HepG2 (cell line): Measurements from ENCODE around the gene ABCD2. TPM values are rescaled to one million over a fixed set of nuclear protein-coding genes. Genes with fewer than 3 reads are reported as not detected.

ENCODE experiments used
- ATAC-seq: fragments of 200-7000 bp; cut with Tn5 transposase; 3 replicates; pipeline ENCODE4 v1.9.1; 2020; ENCODE audit warnings: mild to moderate bottlenecking, moderate library complexity
- BruUV-seq: library from RNA; stranded (reverse); fragments of 400-500 nt; replicated peaks from 2 replicates; lab custom pipeline; 2021; lab: Mats Ljungman, UMichigan
- CTCF ChIA-PET: fragments of 300-600 bp; formaldehyde crosslinking; extraction: SDS; loops from one replicate; lab custom pipeline; 2021; ENCODE audit warnings: low total read pairs, inconsistent platforms, low intra/inter-chr PET ratio; lab: Yijun Ruan, JAX
- POLR2A ChIA-PET: fragments of 350-600 bp; sonication (Branson Sonifier 250); formaldehyde crosslinking; loops from one replicate; lab custom pipeline; 2020; ENCODE audit warnings: antibody characterized with exemption, inconsistent platforms; lab: Yijun Ruan, JAX
- DNase-seq: peaks from one replicate; pipeline ENCODE4 v3.0.0-alpha.2; 2015; ENCODE audit warnings: low spot score
- FAIRE-seq: peaks from 3 replicates; lab custom pipeline; 2011; peaks lifted over from hg19 to GRCh38; lab: Jason Lieb, UNC
- H2AFZ ChIP-seq: one replicate; pipeline ENCODE4 v1.6.1; 2011; ENCODE audit warnings: low read length, inconsistent platforms
- H3K27ac ChIP-seq: fragments of 300-600 bp; 3 replicates; pipeline ENCODE4 v1.8.0; 2011; ENCODE audit warnings: mixed run types, mild to moderate bottlenecking, mixed read lengths, low read length, inconsistent platforms; ENCODE audit not compliant: insufficient read depth; ENCODE audit errors: extremely low read length
- H3K27me3 ChIP-seq, 2 experiments: fragments of 200-600 bp in 1 of 2; 2 replicates in 1 of 2; 3 replicates in 1 of 2; pipeline versions ENCODE4 v1.6.0 to v1.8.0; 2011; ENCODE audit warnings: low read length in 2 of 2, mild to moderate bottlenecking in 2 of 2, moderate library complexity in 2 of 2, inconsistent platforms in 1 of 2; ENCODE audit not compliant: insufficient read depth in 2 of 2, control insufficient read depth in 1 of 2
- H3K36me3 ChIP-seq, 2 experiments: fragments of 200-600 bp in 1 of 2; replicated peaks in 1 of 2; 2 replicates in 1 of 2; 3 replicates in 1 of 2; pipeline versions ENCODE4 v1.5.1 to v1.8.0; 2011; ENCODE audit warnings: low read length in 2 of 2, inconsistent platforms in 1 of 2; ENCODE audit not compliant: insufficient read depth in 2 of 2, control insufficient read depth in 1 of 2
- H3K4me1 ChIP-seq: 2 replicates; pipeline ENCODE4 v1.5.1; 2012; ENCODE audit warnings: low read length, inconsistent platforms; ENCODE audit not compliant: insufficient read depth
- H3K4me2 ChIP-seq: 2 replicates; pipeline ENCODE4 v1.6.0; 2011; ENCODE audit warnings: low read depth, low read length, inconsistent platforms
- H3K4me3 ChIP-seq, 3 experiments: fragments of 200-600 bp in 1 of 3; sonication (generic), shearing (Covaris generic) in 1 of 3; replicated peaks in 1 of 3; 2 replicates each; pipeline ENCODE4 v1.5.1; 2011 to 2016; ENCODE audit warnings: low read length in 3 of 3, inconsistent platforms in 2 of 3, low read depth in 2 of 3, mild to moderate bottlenecking in 2 of 3, control low read depth in 1 of 3, mixed read lengths in 1 of 3; ENCODE audit not compliant: insufficient read depth in 1 of 3
- H3K79me2 ChIP-seq: one replicate; pipeline ENCODE4 v1.6.1; 2011; ENCODE audit warnings: low read length, inconsistent platforms; ENCODE audit not compliant: insufficient read depth
- H3K9ac ChIP-seq: 2 replicates; pipeline ENCODE4 v1.6.0; 2011; ENCODE audit warnings: mild to moderate bottlenecking, low read depth, low read length, inconsistent platforms; ENCODE audit not compliant: insufficient read depth
- H3K9me3 ChIP-seq: 2 replicates; pipeline ENCODE4 v1.5.1; 2012; ENCODE audit warnings: mild to moderate bottlenecking, low read length
- H4K20me1 ChIP-seq: 2 replicates; pipeline ENCODE4 v1.6.0; 2011; ENCODE audit warnings: inconsistent platforms, mild to moderate bottlenecking, low read length, moderate library complexity; ENCODE audit not compliant: insufficient read depth
- BORCS8-MEF2B ChIP-seq: sonication (generic); formaldehyde crosslinking; IDR thresholded peaks from 2 replicates; pipeline ENCODE4 v1.8.0; 2022; ENCODE audit warnings: mild to moderate bottlenecking, missing genetic modification reagents
- KDM2A ChIP-seq: sonication (generic); formaldehyde crosslinking; IDR thresholded peaks from 2 replicates; pipeline ENCODE4 v1.4.0; 2020; ENCODE audit warnings: low read depth, missing genetic modification reagents, borderline replicate concordance
- KDM6A ChIP-seq: IDR thresholded peaks from 2 replicates; pipeline ENCODE4 v1.6.1; 2016; ENCODE audit warnings: low read depth
- MAFG ChIP-seq: sonication (generic); formaldehyde crosslinking; IDR thresholded peaks from 2 replicates; pipeline ENCODE4 v1.5.1; 2020; ENCODE audit warnings: mild to moderate bottlenecking, missing genetic modification reagents
- NFE2L1 ChIP-seq: sonication (generic); formaldehyde crosslinking; IDR thresholded peaks from 2 replicates; pipeline ENCODE4 v1.4.0; 2020; ENCODE audit warnings: missing genetic modification reagents, mild to moderate bottlenecking, borderline replicate concordance
- NR3C1 ChIP-seq: sonication (generic); formaldehyde crosslinking; IDR thresholded peaks from 2 replicates; pipeline ENCODE4 v1.4.0; 2020; ENCODE audit warnings: missing genetic modification reagents
- NRL ChIP-seq: sonication (generic); formaldehyde crosslinking; IDR thresholded peaks from 2 replicates; pipeline ENCODE4 v1.5.0; 2020; ENCODE audit warnings: missing genetic modification reagents, mild to moderate bottlenecking, moderate library complexity, borderline replicate concordance
- PCBP2 ChIP-seq: fragments of 200-400 bp; formaldehyde crosslinking; optimal IDR thresholded peaks from 2 replicates; pipeline ENCODE3; 2018; ENCODE audit warnings: low read length, low read depth; ENCODE audit not compliant: poor library complexity, severe bottlenecking
- RBFOX2 ChIP-seq: fragments of 200-400 bp; formaldehyde crosslinking; IDR thresholded peaks from 2 replicates; pipeline ENCODE4 v1.6.1; 2017; ENCODE audit warnings: low read depth, mild to moderate bottlenecking, low read length
- SNAI1 ChIP-seq: sonication (generic); formaldehyde crosslinking; IDR thresholded peaks from 2 replicates; pipeline ENCODE4 v1.5.0; 2020; ENCODE audit warnings: mild to moderate bottlenecking, missing genetic modification reagents, borderline replicate concordance
- USF2 ChIP-seq, 2 experiments: sonication (generic) in 1 of 2; formaldehyde crosslinking in 1 of 2; IDR thresholded peaks; 2 replicates each; pipeline versions ENCODE4 v1.5.1 to v1.6.1; 2011 to 2020; ENCODE audit warnings: borderline replicate concordance in 1 of 2, low read depth in 1 of 2, low read length in 1 of 2, mild to moderate bottlenecking in 1 of 2, missing genetic modification reagents in 1 of 2, moderate library complexity in 1 of 2
- ZFP41 ChIP-seq: sonication (generic); formaldehyde crosslinking; IDR thresholded peaks from 2 replicates; pipeline ENCODE4 v1.4.0; 2020; ENCODE audit warnings: mild to moderate bottlenecking, missing genetic modification reagents, borderline replicate concordance
- ZNF292 ChIP-seq: sonication (generic); formaldehyde crosslinking; IDR thresholded peaks from 2 replicates; pipeline ENCODE4 v1.8.1; 2022; ENCODE audit warnings: mild to moderate bottlenecking, low read depth, missing genetic modification reagents, borderline replicate concordance
- ZNF550 ChIP-seq: sonication (generic); formaldehyde crosslinking; IDR thresholded peaks from 2 replicates; pipeline ENCODE4 v1.4.0; 2020; ENCODE audit warnings: mild to moderate bottlenecking, missing genetic modification reagents, borderline replicate concordance
- WGBS: methylation state at CpG from one replicate; pipeline ENCODE4 v1.1.6; 2017; ENCODE audit warnings: low lambda C conversion rate; 5-methylcytosine and 5-hydroxymethylcytosine counted together
- in situ Hi-C: cut with HindIII; loops from 2 replicates; pipeline ENCODE4 v1.10.0; 2017; ENCODE audit warnings: low pct_unique_long_range_greater_than_20kb; ENCODE audit not compliant: extremely low pct_ligation_motif_present
- intact Hi-C: fragments of 100-400 bp; cut with micrococcal nuclease; formaldehyde crosslinking; loops from one replicate; pipeline ENCODE4 v1.10.0; 2022; ENCODE audit not compliant: unreplicated experiment
- polyA plus RNA-seq, 8 experiments: library from polyadenylated mRNA; depleted of rRNA in 3 of 8; stranded (reverse) in 7 of 8; unstranded in 1 of 8; fragments of >200 nt; fragmentation: Illumina TruSeq in 4 of 8; extraction: Trizol in 4 of 8; gene quantifications; 2 replicates each; pipeline versions ENCODE4 v1.2.1 to v1.2.3, GENCODE V29; 2011 to 2016; ENCODE audit warnings: low read depth in 4 of 8, missing spikeins in 1 of 8, mixed read lengths in 1 of 8; ENCODE audit not compliant: insufficient read depth in 1 of 8
- total RNA-seq, 5 experiments: library from RNA; depleted of rRNA; stranded (reverse); fragments of >200 nt; fragmentation: Illumina TruSeq; extraction: Trizol; gene quantifications; 2 replicates each; pipeline ENCODE4 v1.2.3, GENCODE V29; 2016; ENCODE audit warnings: low read depth in 1 of 5
- TF ChIP-seq, protein P1 (sequence below): sonication (generic); formaldehyde crosslinking; IDR thresholded peaks from 2 replicates; pipeline ENCODE4 v1.8.0; 2022; ENCODE audit warnings: missing genetic modification reagents, mild to moderate bottlenecking, borderline replicate concordance
- TF ChIP-seq, protein P2 (sequence below): sonication (generic); formaldehyde crosslinking; IDR thresholded peaks from 2 replicates; pipeline ENCODE4 v1.4.0; 2020; ENCODE audit warnings: mild to moderate bottlenecking, missing genetic modification reagents

The ABCD2 gene
- total and polyA plus RNA-seq, 2 of the 13 experiments (the other 11 are each of a cell fraction or from before 2014, with no cell fraction given) = not detected

GRCh38 chr12:39617887-39618286 is 1.7 kb downstream of the ABCD2 start:
- H3K4me2 ChIP-seq = no peak overlapping the region
- no peaks in the 10 kb centered on the region for H3K79me2 ChIP-seq
- BruUV-seq = no TSS peak
- no peak overlapping the region for H3K9ac ChIP-seq
- H3K4me3 ChIP-seq = no peak overlapping the region
- 48% methylated on average over 1 of the region's 1 CpG for WGBS
- H3K36me3 ChIP-seq = no peaks in the 10 kb centered on the region
- H3K4me1 ChIP-seq = peaks cover 21% of the 10 kb centered on the region
- ATAC-seq (no peak), FAIRE-seq (no peak), DNase-seq (no peak)
- TF ChIP-seq SNAI1 (no peak), ZNF292 (CRISPR knock-in tag) (no peak), ZNF550 (CRISPR knock-in tag) (no peak), MAFG (CRISPR knock-in tag) (no peak), RBFOX2 (no peak), KDM2A (CRISPR knock-in tag) (no peak), NRL (no peak), KDM6A (no peak), ZFP41 (CRISPR knock-in tag) (no peak), PCBP2 (no peak), NR3C1 (CRISPR knock-in tag) (no peak), NFE2L1 (no peak), USF2 (IDR thresholded peaks at IDR 0.05; ENCODE audit: low read depth, low read length) (no peak), USF2 (CRISPR knock-in tag; IDR thresholded peaks at IDR 0.05; ENCODE audit: borderline replicate concordance) (no peak), BORCS8-MEF2B (CRISPR knock-in tag) (no peak)
- TF ChIP-seq, protein P1, sequence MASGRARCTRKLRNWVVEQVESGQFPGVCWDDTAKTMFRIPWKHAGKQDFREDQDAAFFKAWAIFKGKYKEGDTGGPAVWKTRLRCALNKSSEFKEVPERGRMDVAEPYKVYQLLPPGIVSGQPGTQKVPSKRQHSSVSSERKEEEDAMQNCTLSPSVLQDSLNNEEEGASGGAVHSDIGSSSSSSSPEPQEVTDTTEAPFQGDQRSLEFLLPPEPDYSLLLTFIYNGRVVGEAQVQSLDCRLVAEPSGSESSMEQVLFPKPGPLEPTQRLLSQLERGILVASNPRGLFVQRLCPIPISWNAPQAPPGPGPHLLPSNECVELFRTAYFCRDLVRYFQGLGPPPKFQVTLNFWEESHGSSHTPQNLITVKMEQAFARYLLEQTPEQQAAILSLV (CRISPR knock-in tag) = no peak
- TF ChIP-seq, protein P2, sequence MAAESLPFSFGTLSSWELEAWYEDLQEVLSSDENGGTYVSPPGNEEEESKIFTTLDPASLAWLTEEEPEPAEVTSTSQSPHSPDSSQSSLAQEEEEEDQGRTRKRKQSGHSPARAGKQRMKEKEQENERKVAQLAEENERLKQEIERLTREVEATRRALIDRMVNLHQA (CRISPR knock-in tag) = no peak
- H3K9me3 ChIP-seq = no peaks in the 10 kb centered on the region
- CTCF ChIA-PET = no interaction called here
- no peak overlapping the region for H2AFZ ChIP-seq
- intact Hi-C loops = no loop called here
- no peak overlapping the region for H3K27ac ChIP-seq
- H3K27me3 ChIP-seq = no peaks in the 10 kb centered on the region; a peak in 2 of 5 replicates
- in situ Hi-C loops = no loop called here
- POLR2A ChIA-PET = no interaction called here
- H4K20me1 ChIP-seq = no peaks in the 10 kb centered on the region
